Fibroblast of lung (primary cell): ENCODE measurements around the gene PPFIA2. TPM values are rescaled to one million over a fixed set of nuclear protein-coding genes. Genes with fewer than 3 reads are reported as not detected.

Experiments used
- DNase-seq, 2 donors: peaks; one replicate each; pipeline versions ENCODE4 v3.0.0 to v3.0.0-alpha.2; 2010; ENCODE audit warnings: low read depth in 2 of 2
- H2AFZ ChIP-seq: 2 replicates; pipeline ENCODE4 v1.5.1; 2012; ENCODE audit warnings: low read length, control low read depth, inconsistent platforms
- H3K27ac ChIP-seq: 2 replicates; pipeline ENCODE4 v1.5.1; 2011; ENCODE audit warnings: low read length, control low read depth; ENCODE audit not compliant: insufficient read depth
- H3K27me3 ChIP-seq: 2 replicates; pipeline ENCODE4 v1.5.1; 2011; ENCODE audit warnings: mild to moderate bottlenecking, low read length; ENCODE audit not compliant: control insufficient read depth, insufficient read depth
- H3K36me3 ChIP-seq: 2 replicates; pipeline ENCODE4 v1.5.1; 2011; ENCODE audit warnings: low read length; ENCODE audit not compliant: control insufficient read depth, insufficient read depth
- H3K4me1 ChIP-seq: 2 replicates; pipeline ENCODE4 v1.5.1; 2011; ENCODE audit warnings: low read length; ENCODE audit not compliant: control insufficient read depth, insufficient read depth; ENCODE audit errors: extremely low read depth
- H3K4me2 ChIP-seq: 2 replicates; pipeline ENCODE4 v1.5.1; 2011; ENCODE audit warnings: low read length, control low read depth; ENCODE audit not compliant: insufficient read depth; ENCODE audit errors: extremely low read depth
- H3K4me3 ChIP-seq, 4 experiments: fragments of 200-600 bp in 1 of 4; sonication (generic) in 1 of 4; replicated peaks in 1 of 4; 2 replicates each; pipeline ENCODE4 v1.5.1; 2011 to 2016; ENCODE audit warnings: low read length in 4 of 4, low read depth in 3 of 4, mild to moderate bottlenecking in 3 of 4, control low read depth in 2 of 4, inconsistent platforms in 1 of 4, mixed read lengths in 1 of 4; ENCODE audit not compliant: insufficient read depth in 1 of 4; ENCODE audit errors: control extremely low read depth in 1 of 4
- H3K79me2 ChIP-seq: 2 replicates; pipeline ENCODE4 v1.5.1; 2012; ENCODE audit warnings: mild to moderate bottlenecking, low read length, inconsistent platforms; ENCODE audit not compliant: control insufficient read depth, insufficient read depth
- H3K9ac ChIP-seq: 2 replicates; pipeline ENCODE4 v1.5.1; 2011; ENCODE audit warnings: mild to moderate bottlenecking, low read length, control low read depth; ENCODE audit not compliant: insufficient read depth
- H3K9me3 ChIP-seq: 2 replicates; pipeline ENCODE4 v1.5.1; 2012; ENCODE audit warnings: low read depth, low read length; ENCODE audit not compliant: control insufficient read depth, insufficient read depth
- H4K20me1 ChIP-seq: 2 replicates; pipeline ENCODE4 v1.5.1; 2011; ENCODE audit warnings: low read length; ENCODE audit not compliant: control insufficient read depth, insufficient read depth; ENCODE audit errors: extremely low read depth
- EZH2 ChIP-seq: IDR thresholded peaks from 2 replicates; pipeline ENCODE4 v1.5.1; 2012; ENCODE audit warnings: low read length, control low read depth, mild to moderate bottlenecking; ENCODE audit errors: missing control alignments
- polyA plus RNA-seq, 2 donors: library from polyadenylated mRNA; depleted of rRNA in 1 of 2; stranded (reverse) in 1 of 2; unstranded in 1 of 2; fragments of >200 nt; gene quantifications; 2 replicates each; pipeline ENCODE4 v1.2.1, GENCODE V29; 2011 to 2012; ENCODE audit warnings: missing spikeins in 1 of 2
- total RNA-seq: library from RNA; depleted of rRNA; stranded (reverse); fragments of >200 nt; gene quantifications from 2 replicates; pipeline ENCODE4 v1.2.1, GENCODE V29; 2014
- TF ChIP-seq, protein P1 (sequence below), 2 donors: IDR thresholded peaks in 1 of 2; conservative IDR thresholded peaks in 1 of 2; 1 replicate in 1 of 2; 2 replicates in 1 of 2; pipeline ENCODE4 v1.5.1; 2011 to 2012; ENCODE audit warnings: low read length in 2 of 2, control low read depth in 1 of 2, inconsistent platforms in 1 of 2, low read depth in 1 of 2, mild to moderate bottlenecking in 1 of 2

The PPFIA2 gene
- total and polyA plus RNA-seq, 2 donors (not counting 1 experiment from before 2014, with no cell fraction given), result 0.54 to 2.1 TPM

DNA sequence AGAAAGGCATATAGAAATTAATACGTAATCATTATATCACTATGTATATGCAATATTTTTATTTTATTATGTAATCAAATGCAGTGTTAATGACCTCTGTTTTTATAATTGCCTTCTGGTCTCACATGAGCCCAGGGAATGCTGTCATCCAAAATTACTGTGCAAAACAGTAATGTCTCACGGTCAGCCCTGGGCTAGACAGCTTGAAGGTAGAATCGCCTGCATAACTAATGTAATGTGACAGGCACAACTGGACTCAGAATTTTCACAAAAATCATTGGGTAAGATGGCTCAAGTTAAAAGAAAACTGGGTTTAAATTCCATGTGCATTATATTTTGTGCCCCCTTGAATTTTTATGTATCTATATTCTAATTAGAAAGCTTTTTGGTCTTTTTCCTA, 293.3 kb downstream of the PPFIA2 start:
- Histone ChIP-seq H3K4me1 (no peaks in the 10 kb centered on the region), H3K9me3 (no peaks in the 10 kb centered on the region)

DNA sequence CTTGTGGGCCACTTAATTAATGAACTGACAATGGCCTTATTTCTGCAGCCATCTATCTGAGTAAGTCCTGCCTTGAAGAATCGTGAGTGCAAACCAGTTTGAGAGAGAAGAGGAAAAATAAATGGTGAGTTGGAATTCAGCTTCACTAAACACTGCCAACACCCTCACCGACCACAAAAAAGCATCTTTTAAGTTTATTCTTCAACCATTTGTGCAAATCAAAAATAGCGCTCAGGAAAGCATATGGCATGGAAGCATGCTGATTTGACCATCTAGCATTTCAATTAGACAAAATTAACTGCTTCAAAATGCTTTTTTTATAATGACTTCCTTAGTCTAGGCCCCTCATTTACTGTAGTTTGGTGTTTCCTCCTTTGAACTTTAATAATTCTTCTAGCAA, 294.0 kb downstream of the PPFIA2 start:
- Histone ChIP-seq H3K79me2 (no peaks in the 10 kb centered on the region), H3K4me1 (no peaks in the 10 kb centered on the region), H3K27me3 (no peaks in the 10 kb centered on the region), H3K27ac (no peak overlapping the region), H3K4me3 (no peak overlapping the region), H3K36me3 (no peaks in the 10 kb centered on the region), H3K4me2 (no peak overlapping the region), H2AFZ (no peak overlapping the region), H3K9ac (no peak overlapping the region), H3K9me3 (no peaks in the 10 kb centered on the region), H4K20me1 (no peaks in the 10 kb centered on the region)
- peak in 1 of 2 donors; percentile 5 for DNase-seq
- TF ChIP-seq, protein P1, sequence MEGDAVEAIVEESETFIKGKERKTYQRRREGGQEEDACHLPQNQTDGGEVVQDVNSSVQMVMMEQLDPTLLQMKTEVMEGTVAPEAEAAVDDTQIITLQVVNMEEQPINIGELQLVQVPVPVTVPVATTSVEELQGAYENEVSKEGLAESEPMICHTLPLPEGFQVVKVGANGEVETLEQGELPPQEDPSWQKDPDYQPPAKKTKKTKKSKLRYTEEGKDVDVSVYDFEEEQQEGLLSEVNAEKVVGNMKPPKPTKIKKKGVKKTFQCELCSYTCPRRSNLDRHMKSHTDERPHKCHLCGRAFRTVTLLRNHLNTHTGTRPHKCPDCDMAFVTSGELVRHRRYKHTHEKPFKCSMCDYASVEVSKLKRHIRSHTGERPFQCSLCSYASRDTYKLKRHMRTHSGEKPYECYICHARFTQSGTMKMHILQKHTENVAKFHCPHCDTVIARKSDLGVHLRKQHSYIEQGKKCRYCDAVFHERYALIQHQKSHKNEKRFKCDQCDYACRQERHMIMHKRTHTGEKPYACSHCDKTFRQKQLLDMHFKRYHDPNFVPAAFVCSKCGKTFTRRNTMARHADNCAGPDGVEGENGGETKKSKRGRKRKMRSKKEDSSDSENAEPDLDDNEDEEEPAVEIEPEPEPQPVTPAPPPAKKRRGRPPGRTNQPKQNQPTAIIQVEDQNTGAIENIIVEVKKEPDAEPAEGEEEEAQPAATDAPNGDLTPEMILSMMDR (conservative IDR thresholded peaks at IDR 0.05 in 1 of 2, IDR thresholded peaks at IDR 0.05 in 1 of 2; ENCODE audit: low read depth in 1 of 2, low read length in 2 of 2), result no peak
- no peak for TF ChIP-seq EZH2

More for the DNA sequence above, 293.3 kb downstream of the PPFIA2 start:
- TF ChIP-seq, protein P1 (conservative IDR thresholded peaks at IDR 0.05 in 1 of 2, IDR thresholded peaks at IDR 0.05 in 1 of 2; ENCODE audit: low read depth in 1 of 2, low read length in 2 of 2), result no peak
- no peak for TF ChIP-seq EZH2
- Histone ChIP-seq H2AFZ (no peak overlapping the region), H3K4me2 (no peak overlapping the region), H3K79me2 (no peaks in the 10 kb centered on the region), H3K4me3 (no peak overlapping the region), H3K27me3 (no peaks in the 10 kb centered on the region), H4K20me1 (no peaks in the 10 kb centered on the region), H3K36me3 (no peaks in the 10 kb centered on the region), H3K27ac (no peak overlapping the region), H3K9ac (no peak overlapping the region)
- no peak for DNase-seq

DNA sequence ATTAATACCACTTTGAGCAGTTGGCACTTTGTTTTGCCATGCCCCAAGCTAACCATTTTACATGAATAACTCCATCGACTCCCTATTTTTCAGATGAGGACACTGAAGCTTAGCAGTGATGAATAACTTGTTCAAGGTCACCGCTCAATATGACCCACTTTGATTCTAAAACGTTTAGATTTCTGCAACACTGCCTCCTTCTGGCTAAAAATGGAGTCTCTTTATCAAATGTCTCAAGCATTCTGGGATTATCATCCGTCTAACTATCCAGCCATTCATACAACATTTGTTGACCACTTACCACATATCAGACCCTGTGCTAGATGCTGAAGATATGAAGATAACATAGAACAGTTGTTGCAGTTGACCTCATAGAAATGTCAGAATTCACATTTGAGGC, 298.0 kb downstream of the PPFIA2 start:
- Histone ChIP-seq H3K27me3 (no peaks in the 10 kb centered on the region), H3K36me3 (no peaks in the 10 kb centered on the region), H3K9me3 (no peaks in the 10 kb centered on the region), H3K79me2 (no peaks in the 10 kb centered on the region), H3K4me2 (no peak overlapping the region), H3K4me1 (no peaks in the 10 kb centered on the region), H3K9ac (no peak overlapping the region), H3K27ac (no peak overlapping the region), H4K20me1 (no peaks in the 10 kb centered on the region), H3K4me3 (no peak overlapping the region), H2AFZ (no peak overlapping the region)
- TF ChIP-seq, protein P1 (conservative IDR thresholded peaks at IDR 0.05 in 1 of 2, IDR thresholded peaks at IDR 0.05 in 1 of 2; ENCODE audit: low read depth in 1 of 2, low read length in 2 of 2), result no peak
- TF ChIP-seq EZH2, result no peak
- DNase-seq, result no peak
